SK-N-SH (cell line): ENCODE measurements around the gene ABI1.

Experiments used
- CTCF ChIP-seq: fragments of 200-600 bp; sonication (generic); IDR thresholded peaks from 2 replicates; pipeline ENCODE4 v1.6.1; 2017; ENCODE audit warnings: antibody characterized with exemption, mild to moderate bottlenecking, moderate library complexity
- ELF1 ChIP-seq: IDR thresholded peaks from 2 replicates; pipeline ENCODE4 v1.4.0; 2012
- EP300 ChIP-seq, 2 experiments: IDR thresholded peaks; 2 replicates each; pipeline versions ENCODE4 v1.4.0 to v1.6.1; 2012; ENCODE audit warnings: borderline replicate concordance in 1 of 2, low read depth in 1 of 2, low read length in 1 of 2
- EZH2phosphoT487 ChIP-seq: fragments of 200-600 bp; sonication (generic); IDR thresholded peaks from 2 replicates; pipeline ENCODE4 v1.6.1; 2017; ENCODE audit warnings: low read depth, mixed run types, mild to moderate bottlenecking, antibody characterized with exemption, moderate library complexity, borderline replicate concordance
- JUND ChIP-seq: IDR thresholded peaks from 2 replicates; pipeline ENCODE4 v1.4.0; 2012
- NRF1 ChIP-seq: IDR thresholded peaks from 2 replicates; pipeline ENCODE4 v1.6.1; 2012; ENCODE audit warnings: low read depth, mild to moderate bottlenecking, low read length
- RFX5 ChIP-seq: IDR thresholded peaks from 2 replicates; pipeline ENCODE4 v1.6.1; 2012; ENCODE audit warnings: mild to moderate bottlenecking, improper control_type of control experiment, low read length
- SIN3A ChIP-seq: IDR thresholded peaks from 2 replicates; pipeline ENCODE4 v1.6.1; 2012; ENCODE audit warnings: low read depth, mild to moderate bottlenecking, low read length, moderate library complexity, borderline replicate concordance
- ZBTB33 ChIP-seq: IDR thresholded peaks from 2 replicates; pipeline ENCODE4 v1.4.0; 2012; ENCODE audit warnings: low read depth, borderline replicate concordance

- TF ChIP-seq CTCF (no peak), EZH2phosphoT487 (no peak), NRF1 (no peak), ELF1 (no peak), ZBTB33 (no peak), EP300 (IDR thresholded peaks at IDR 0.05; ENCODE audit: borderline replicate concordance in 1 of 2, low read depth in 1 of 2, low read length in 1 of 2) (no peak), RFX5 (no peak), JUND (no peak), SIN3A (no peak)
Observed at GRCh38 chr10:26729395-26729794, 131.4 kb downstream of the ABI1 start.
